WTC11 (cell line): Measurements from ENCODE around the gene RAPGEF1. TPM values are rescaled to one million over a fixed set of nuclear protein-coding genes. Genes with fewer than 3 reads are reported as not detected.

Source experiments
- ATAC-seq: fragments of 200-7000 bp; cut with Tn5 transposase; 2 replicates; pipeline ENCODE4 v1.10.0; 2021; ENCODE audit warnings: mild to moderate bottlenecking, moderate library complexity
- CTCF ChIA-PET: fragments of 300-600 bp; sonication (Branson Sonifier 250); formaldehyde crosslinking; loops from one replicate; lab custom pipeline; 2021; ENCODE audit warnings: antibody characterized with exemption; lab: Charles Lee
- POLR2A ChIA-PET: fragments of 350-600 bp; sonication (Branson Sonifier 250); formaldehyde crosslinking; loops from one replicate; lab custom pipeline; 2021; ENCODE audit warnings: antibody characterized with exemption; lab: Charles Lee
- DNase-seq: peaks from one replicate; pipeline ENCODE4 v3.0.0; 2021; ENCODE audit warnings: low spot score
- H3K27ac Mint-ChIP-seq: 2 replicates; pipeline ENCODE4 v1.8.0; 2021; ENCODE audit warnings: mixed read lengths
- H3K27me3 Mint-ChIP-seq: 2 replicates; pipeline ENCODE4 v1.8.0; 2021; ENCODE audit warnings: low read depth, mild to moderate bottlenecking, moderate library complexity, mixed read lengths
- H3K36me3 Mint-ChIP-seq: 2 replicates; pipeline ENCODE4 v1.8.0; 2021; ENCODE audit warnings: mixed read lengths
- H3K4me1 Mint-ChIP-seq: 2 replicates; pipeline ENCODE4 v1.8.0; 2022; ENCODE audit warnings: mixed read lengths
- H3K4me3 Mint-ChIP-seq: 2 replicates; pipeline ENCODE4 v1.8.0; 2021; ENCODE audit warnings: mild to moderate bottlenecking, moderate library complexity, mixed read lengths
- H3K9me3 Mint-ChIP-seq: 2 replicates; pipeline ENCODE4 v1.8.0; 2021; ENCODE audit warnings: mixed read lengths
- CREB1 ChIP-seq: sonication (generic); formaldehyde crosslinking; IDR thresholded peaks from 2 replicates; pipeline ENCODE4 v1.8.0; 2023; ENCODE audit warnings: mild to moderate bottlenecking, missing genetic modification reagents
- CREM ChIP-seq: sonication (generic); formaldehyde crosslinking; IDR thresholded peaks from 2 replicates; pipeline ENCODE4 v1.8.1; 2022; ENCODE audit warnings: mild to moderate bottlenecking, missing genetic modification reagents, moderate library complexity
- EMX1 ChIP-seq: fragments of 250-450 bp; sonication (Bioruptor Pico); IDR thresholded peaks from 2 replicates; pipeline ENCODE4 v1.8.0; 2021; ENCODE audit warnings: mild to moderate bottlenecking
- ETV6 ChIP-seq: sonication (generic); formaldehyde crosslinking; IDR thresholded peaks from 2 replicates; pipeline ENCODE4 v1.8.1; 2022; ENCODE audit warnings: mild to moderate bottlenecking, missing genetic modification reagents
- FOXK1 ChIP-seq: sonication (generic); formaldehyde crosslinking; IDR thresholded peaks from 2 replicates; pipeline ENCODE4 v1.8.0; 2022; ENCODE audit warnings: mild to moderate bottlenecking, moderate library complexity, missing genetic modification reagents
- GABPB1 ChIP-seq: sonication (generic); formaldehyde crosslinking; IDR thresholded peaks from 2 replicates; pipeline ENCODE4 v1.8.1; 2023; ENCODE audit warnings: mild to moderate bottlenecking, missing genetic modification reagents
- GTF2I ChIP-seq: fragments of 250-450 bp; sonication (Bioruptor Pico); conservative IDR thresholded peaks from 2 replicates; pipeline ENCODE4 v1.4.0; 2021; ENCODE audit warnings: mild to moderate bottlenecking
- JAZF1 ChIP-seq: fragments of 250-450 bp; sonication (Bioruptor Pico); IDR thresholded peaks from 2 replicates; pipeline ENCODE4 v1.9.0; 2021; ENCODE audit warnings: moderate library complexity, mild to moderate bottlenecking, inconsistent platforms
- NFATC4 ChIP-seq: fragments of 250-450 bp; sonication (Bioruptor Pico); IDR thresholded peaks from 2 replicates; pipeline ENCODE4 v1.9.0; 2021; ENCODE audit warnings: mild to moderate bottlenecking
- NFYB ChIP-seq: sonication (generic); formaldehyde crosslinking; conservative IDR thresholded peaks from 2 replicates; pipeline ENCODE4 v1.8.0; 2022; ENCODE audit warnings: low read depth, missing genetic modification reagents
- TP53 ChIP-seq: sonication (generic); formaldehyde crosslinking; IDR thresholded peaks from 2 replicates; pipeline ENCODE4 v1.8.1; 2023; ENCODE audit warnings: mild to moderate bottlenecking, missing genetic modification reagents
- USF2 ChIP-seq: sonication (generic); formaldehyde crosslinking; IDR thresholded peaks from 2 replicates; pipeline ENCODE4 v1.8.1; 2023; ENCODE audit warnings: mild to moderate bottlenecking, missing genetic modification reagents, moderate library complexity
- ZMAT4 ChIP-seq: fragments of 250-450 bp; sonication (Bioruptor Pico); IDR thresholded peaks from 2 replicates; pipeline ENCODE4 v1.9.0; 2021; ENCODE audit warnings: mild to moderate bottlenecking
- ZNF121 ChIP-seq: sonication (generic); formaldehyde crosslinking; IDR thresholded peaks from 2 replicates; pipeline ENCODE4 v1.8.0; 2023; ENCODE audit warnings: missing genetic modification reagents
- ZNF232 ChIP-seq: sonication (generic); formaldehyde crosslinking; IDR thresholded peaks from 2 replicates; pipeline ENCODE4 v1.8.0; 2022; ENCODE audit warnings: mild to moderate bottlenecking, missing genetic modification reagents
- ZNF512 ChIP-seq: sonication (generic); formaldehyde crosslinking; IDR thresholded peaks from 2 replicates; pipeline ENCODE4 v1.8.1; 2022; ENCODE audit warnings: missing genetic modification reagents, borderline replicate concordance
- ZNF671 ChIP-seq: fragments of 250-450 bp; sonication (Bioruptor Pico); IDR thresholded peaks from 2 replicates; pipeline ENCODE4 v1.8.0; 2021; ENCODE audit warnings: mild to moderate bottlenecking
- total RNA-seq: library from RNA; stranded (reverse); gene quantifications from 3 replicates; pipeline ENCODE4 v1.2.3, GENCODE V29; 2021
- TF ChIP-seq, protein P1 (sequence below): sonication (generic); formaldehyde crosslinking; IDR thresholded peaks from 2 replicates; pipeline ENCODE4 v1.8.0; 2022; ENCODE audit warnings: mild to moderate bottlenecking, missing genetic modification reagents
- TF ChIP-seq, protein P2 (sequence below): fragments of 250-450 bp; sonication (Bioruptor Pico); IDR thresholded peaks from 2 replicates; pipeline ENCODE4 v1.9.0; 2021; ENCODE audit warnings: mild to moderate bottlenecking
- TF ChIP-seq, protein P3 (sequence below): fragments of 250-450 bp; sonication (Bioruptor Pico); IDR thresholded peaks from 2 replicates; pipeline ENCODE4 v1.8.0; 2021; ENCODE audit warnings: mild to moderate bottlenecking
- TF ChIP-seq, protein P4 (sequence below): sonication (generic); formaldehyde crosslinking; IDR thresholded peaks from 2 replicates; pipeline ENCODE4 v1.8.0; 2022; ENCODE audit warnings: missing genetic modification reagents

The RAPGEF1 gene
- total RNA-seq, 1 experiment from 2014 or later, result 66.2 TPM

DNA sequence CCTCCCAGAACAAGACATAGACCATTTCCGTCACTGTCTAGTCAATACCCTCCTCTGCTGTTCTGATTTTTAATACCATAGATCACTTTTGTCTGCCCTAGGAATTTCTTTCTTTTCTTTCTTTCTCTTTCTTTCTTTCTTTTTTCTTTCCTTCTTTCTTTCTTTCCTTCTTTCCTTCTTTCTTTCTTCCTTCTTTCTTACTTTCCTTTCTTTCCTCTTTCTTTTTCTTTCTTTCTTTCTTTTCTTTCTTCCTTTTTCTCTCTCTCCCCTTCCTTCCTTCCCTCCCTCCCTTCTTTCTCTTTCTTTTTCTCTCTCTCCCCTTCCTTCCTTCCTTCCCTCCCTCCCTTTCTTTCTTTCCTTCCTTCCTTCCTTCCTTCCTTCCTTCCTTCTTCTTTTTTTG, 49.0 kb upstream of the RAPGEF1 start:
- H3K9me3 Mint-ChIP-seq, result peaks cover 8% of the 10 kb centered on the region
- TF ChIP-seq CREB1 (CRISPR knock-in tag) (no peak), ZNF512 (CRISPR knock-in tag) (peak; percentile 76; the same call in 1 of the 2 replicates), NFATC4 (CRISPR knock-in tag) (no peak), JAZF1 (no peak)
- TF ChIP-seq, protein P1, sequence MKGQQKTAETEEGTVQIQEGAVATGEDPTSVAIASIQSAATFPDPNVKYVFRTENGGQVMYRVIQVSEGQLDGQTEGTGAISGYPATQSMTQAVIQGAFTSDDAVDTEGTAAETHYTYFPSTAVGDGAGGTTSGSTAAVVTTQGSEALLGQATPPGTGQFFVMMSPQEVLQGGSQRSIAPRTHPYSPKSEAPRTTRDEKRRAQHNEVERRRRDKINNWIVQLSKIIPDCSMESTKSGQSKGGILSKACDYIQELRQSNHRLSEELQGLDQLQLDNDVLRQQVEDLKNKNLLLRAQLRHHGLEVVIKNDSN, result no peak
- H3K36me3 Mint-ChIP-seq, result peaks cover 4% of the 10 kb centered on the region; the same call in 1 of the 2 replicates
- H3K4me1 Mint-ChIP-seq, result peaks cover 14% of the 10 kb centered on the region
- no peak overlapping the region for H3K4me3 Mint-ChIP-seq
- ChIA-PET CTCF (no interaction called here), POLR2A (no interaction called here)
- H3K27ac Mint-ChIP-seq, result no peak overlapping the region
- no peaks in the 10 kb centered on the region; the same call in 1 of the 2 replicates for H3K27me3 Mint-ChIP-seq
- DNase-seq (no peak), ATAC-seq (no peak)

- Mint-ChIP-seq H3K27ac (no peak overlapping the region), H3K9me3 (peaks cover 19% of the 10 kb centered on the region), H3K4me3 (no peak overlapping the region), H3K36me3 (peaks cover 4% of the 10 kb centered on the region; the same call in 1 of the 2 replicates), H3K4me1 (peaks cover 14% of the 10 kb centered on the region), H3K27me3 (no peaks in the 10 kb centered on the region; the same call in 1 of the 2 replicates)
- DNase-seq, result no peak
- ATAC-seq, result no peak
- ChIA-PET CTCF (interaction anchor here (0.6 kb wide), 1 partner anchor 773 kb away, joined by 3 read pairs; no protein-coding TSS in a partner anchor), POLR2A (interaction anchor here (1.0 kb wide), 1 partner anchor 63 kb away, joined by 4 read pairs; no protein-coding TSS in a partner anchor)
- no peak for TF ChIP-seq GTF2I (CRISPR knock-in tag)
- no peak for TF ChIP-seq USF2 (CRISPR knock-in tag)
- TF ChIP-seq ZNF232 (CRISPR knock-in tag), result no peak
- TF ChIP-seq ZMAT4 (CRISPR knock-in tag), result no peak
- no peak for TF ChIP-seq ETV6
- TF ChIP-seq, protein P2, sequence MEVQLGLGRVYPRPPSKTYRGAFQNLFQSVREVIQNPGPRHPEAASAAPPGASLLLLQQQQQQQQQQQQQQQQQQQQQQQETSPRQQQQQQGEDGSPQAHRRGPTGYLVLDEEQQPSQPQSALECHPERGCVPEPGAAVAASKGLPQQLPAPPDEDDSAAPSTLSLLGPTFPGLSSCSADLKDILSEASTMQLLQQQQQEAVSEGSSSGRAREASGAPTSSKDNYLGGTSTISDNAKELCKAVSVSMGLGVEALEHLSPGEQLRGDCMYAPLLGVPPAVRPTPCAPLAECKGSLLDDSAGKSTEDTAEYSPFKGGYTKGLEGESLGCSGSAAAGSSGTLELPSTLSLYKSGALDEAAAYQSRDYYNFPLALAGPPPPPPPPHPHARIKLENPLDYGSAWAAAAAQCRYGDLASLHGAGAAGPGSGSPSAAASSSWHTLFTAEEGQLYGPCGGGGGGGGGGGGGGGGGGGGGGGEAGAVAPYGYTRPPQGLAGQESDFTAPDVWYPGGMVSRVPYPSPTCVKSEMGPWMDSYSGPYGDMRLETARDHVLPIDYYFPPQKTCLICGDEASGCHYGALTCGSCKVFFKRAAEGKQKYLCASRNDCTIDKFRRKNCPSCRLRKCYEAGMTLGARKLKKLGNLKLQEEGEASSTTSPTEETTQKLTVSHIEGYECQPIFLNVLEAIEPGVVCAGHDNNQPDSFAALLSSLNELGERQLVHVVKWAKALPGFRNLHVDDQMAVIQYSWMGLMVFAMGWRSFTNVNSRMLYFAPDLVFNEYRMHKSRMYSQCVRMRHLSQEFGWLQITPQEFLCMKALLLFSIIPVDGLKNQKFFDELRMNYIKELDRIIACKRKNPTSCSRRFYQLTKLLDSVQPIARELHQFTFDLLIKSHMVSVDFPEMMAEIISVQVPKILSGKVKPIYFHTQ (CRISPR knock-in tag), result no peak
- TF ChIP-seq TP53 (CRISPR knock-in tag), result no peak
- no peak for TF ChIP-seq ZNF121
These were observed 48.0 kb upstream of the RAPGEF1 start for GRCh38 chr9:131787838-131788237.

- Mint-ChIP-seq H3K9me3 (peaks cover 21% of the 10 kb centered on the region), H3K4me3 (no peak overlapping the region), H3K36me3 (peaks cover 4% of the 10 kb centered on the region; the same call in 1 of the 2 replicates), H3K4me1 (peaks cover 14% of the 10 kb centered on the region)
- ATAC-seq, result no peak
- CTCF ChIA-PET, result interaction anchor here (1.1 to 1.2 kb wide), 2 partner anchors 46 to 385 kb away, joined by 3 read pairs; no protein-coding TSS in a partner anchor
- POLR2A ChIA-PET, result no interaction called here
- TF ChIP-seq CREM (CRISPR knock-in tag) (no peak), NFYB (no peak), GABPB1 (CRISPR knock-in tag) (no peak), ZNF671 (CRISPR knock-in tag) (no peak), EMX1 (no peak), FOXK1 (no peak)
- TF ChIP-seq, protein P3, sequence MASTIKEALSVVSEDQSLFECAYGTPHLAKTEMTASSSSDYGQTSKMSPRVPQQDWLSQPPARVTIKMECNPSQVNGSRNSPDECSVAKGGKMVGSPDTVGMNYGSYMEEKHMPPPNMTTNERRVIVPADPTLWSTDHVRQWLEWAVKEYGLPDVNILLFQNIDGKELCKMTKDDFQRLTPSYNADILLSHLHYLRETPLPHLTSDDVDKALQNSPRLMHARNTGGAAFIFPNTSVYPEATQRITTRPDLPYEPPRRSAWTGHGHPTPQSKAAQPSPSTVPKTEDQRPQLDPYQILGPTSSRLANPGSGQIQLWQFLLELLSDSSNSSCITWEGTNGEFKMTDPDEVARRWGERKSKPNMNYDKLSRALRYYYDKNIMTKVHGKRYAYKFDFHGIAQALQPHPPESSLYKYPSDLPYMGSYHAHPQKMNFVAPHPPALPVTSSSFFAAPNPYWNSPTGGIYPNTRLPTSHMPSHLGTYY (CRISPR knock-in tag), result no peak
- TF ChIP-seq, protein P4, sequence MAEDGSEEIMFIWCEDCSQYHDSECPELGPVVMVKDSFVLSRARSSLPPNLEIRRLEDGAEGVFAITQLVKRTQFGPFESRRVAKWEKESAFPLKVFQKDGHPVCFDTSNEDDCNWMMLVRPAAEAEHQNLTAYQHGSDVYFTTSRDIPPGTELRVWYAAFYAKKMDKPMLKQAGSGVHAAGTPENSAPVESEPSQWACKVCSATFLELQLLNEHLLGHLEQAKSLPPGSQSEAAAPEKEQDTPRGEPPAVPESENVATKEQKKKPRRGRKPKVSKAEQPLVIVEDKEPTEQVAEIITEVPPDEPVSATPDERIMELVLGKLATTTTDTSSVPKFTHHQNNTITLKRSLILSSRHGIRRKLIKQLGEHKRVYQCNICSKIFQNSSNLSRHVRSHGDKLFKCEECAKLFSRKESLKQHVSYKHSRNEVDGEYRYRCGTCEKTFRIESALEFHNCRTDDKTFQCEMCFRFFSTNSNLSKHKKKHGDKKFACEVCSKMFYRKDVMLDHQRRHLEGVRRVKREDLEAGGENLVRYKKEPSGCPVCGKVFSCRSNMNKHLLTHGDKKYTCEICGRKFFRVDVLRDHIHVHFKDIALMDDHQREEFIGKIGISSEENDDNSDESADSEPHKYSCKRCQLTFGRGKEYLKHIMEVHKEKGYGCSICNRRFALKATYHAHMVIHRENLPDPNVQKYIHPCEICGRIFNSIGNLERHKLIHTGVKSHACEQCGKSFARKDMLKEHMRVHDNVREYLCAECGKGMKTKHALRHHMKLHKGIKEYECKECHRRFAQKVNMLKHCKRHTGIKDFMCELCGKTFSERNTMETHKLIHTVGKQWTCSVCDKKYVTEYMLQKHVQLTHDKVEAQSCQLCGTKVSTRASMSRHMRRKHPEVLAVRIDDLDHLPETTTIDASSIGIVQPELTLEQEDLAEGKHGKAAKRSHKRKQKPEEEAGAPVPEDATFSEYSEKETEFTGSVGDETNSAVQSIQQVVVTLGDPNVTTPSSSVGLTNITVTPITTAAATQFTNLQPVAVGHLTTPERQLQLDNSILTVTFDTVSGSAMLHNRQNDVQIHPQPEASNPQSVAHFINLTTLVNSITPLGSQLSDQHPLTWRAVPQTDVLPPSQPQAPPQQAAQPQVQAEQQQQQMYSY (CRISPR knock-in tag), result no peak
- TF ChIP-seq, all 79 proteins: peak for 0
- peaks cover 5% of the 10 kb centered on the region for H3K27me3 Mint-ChIP-seq
- no peak overlapping the region for H3K27ac Mint-ChIP-seq
- DNase-seq, result no peak
These were observed 45.0 kb upstream of the RAPGEF1 start for GRCh38 chr9:131784748-131785501.
